Bronchus fibroblast of lung (primary cell): ENCODE results near the gene ATP2B3. TPM values are rescaled to one million over a fixed set of nuclear protein-coding genes. Genes with fewer than 3 reads are reported as not detected.

Experiments
- total RNA-seq: library from RNA; depleted of rRNA; stranded (reverse); fragments of >200 nt; gene quantifications from 2 replicates; pipeline ENCODE4 v1.2.3, GENCODE V29; 2015

ATP2B3 gene
- total RNA-seq: not detected in 2 replicates

DNA sequence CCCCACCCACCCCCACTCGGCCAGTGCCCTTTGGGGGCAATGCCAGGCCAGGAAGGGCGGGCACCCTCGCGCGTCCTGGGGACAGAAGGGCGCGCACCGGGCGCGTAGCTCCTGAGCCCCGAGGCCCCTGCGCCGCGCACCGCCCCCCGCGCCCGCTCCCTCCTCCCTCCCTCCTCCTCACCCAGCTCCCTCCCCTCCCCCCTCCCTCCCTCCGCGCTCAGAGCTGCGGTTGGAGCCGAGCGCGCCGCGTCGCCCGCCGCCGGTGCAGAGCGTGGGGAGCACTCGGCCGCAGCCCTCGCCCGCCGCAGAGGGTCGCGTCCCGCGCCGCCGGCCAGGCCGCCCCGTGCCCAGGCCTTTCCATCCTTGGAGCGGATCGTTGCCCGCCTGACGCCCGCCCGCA is at the start of gene ATP2B3:
ATP2B3 (plus strand) TSS at position 220 of the 400 bp plus-strand sequence. CDS start 18,606 bp downstream, outside the sequence.

DNA sequence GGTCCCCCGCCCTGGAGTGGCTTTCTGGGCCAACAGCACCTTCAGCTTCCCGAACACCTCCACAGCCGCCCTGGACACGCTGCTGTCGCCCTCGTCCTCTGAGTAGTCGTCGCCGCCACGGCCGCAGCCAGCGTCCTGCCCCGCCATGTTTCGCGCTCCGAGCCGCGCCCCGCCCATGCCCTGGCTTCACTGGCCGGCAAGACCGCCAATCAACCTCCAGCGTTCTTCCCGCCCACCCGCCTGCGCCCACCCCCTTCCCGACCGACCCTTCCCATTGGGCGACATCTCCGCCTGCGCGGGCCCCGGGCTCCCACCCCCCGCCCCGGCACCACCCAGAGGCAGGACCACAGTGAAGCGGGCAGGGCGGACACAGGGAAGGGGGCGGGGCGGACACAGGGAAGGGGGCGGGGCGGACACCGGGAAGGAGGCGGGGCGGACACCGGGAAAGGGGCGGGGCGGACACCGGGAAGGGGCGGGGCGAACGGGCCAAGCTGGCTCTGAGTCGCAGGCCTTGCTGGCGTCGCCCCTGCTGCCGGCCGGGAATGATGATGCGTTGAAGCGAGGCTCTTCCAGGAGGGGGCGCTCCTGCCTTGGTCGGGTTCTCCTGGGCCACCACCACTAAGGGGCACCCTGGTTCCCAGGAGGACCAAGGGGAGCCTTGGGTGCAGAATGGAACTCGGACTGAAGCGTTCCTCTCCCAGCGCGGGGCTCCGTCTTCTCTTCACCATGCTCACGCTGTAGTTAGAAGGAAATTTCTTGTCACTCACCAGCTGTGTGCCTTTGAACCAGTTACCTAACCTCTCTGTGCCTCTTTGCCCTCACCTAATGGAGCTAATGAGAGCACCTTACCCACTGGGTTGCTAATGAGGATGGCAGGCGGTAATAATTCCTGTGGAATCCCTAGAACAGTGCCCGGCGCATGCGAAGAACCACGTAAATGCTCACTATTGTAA is 46.8 kb upstream of the ATP2B3 start, which contains the start of gene HAUS7:
HAUS7 (minus strand) TSS at position 166 of the 953 bp plus-strand sequence; CDS start at position 147, 19 bp downstream.

GRCh38 chrX:153494541-153495361 is 22.7 kb upstream of the ATP2B3 start, which contains the start of gene BGN:
Gene BGN, plus strand, starts transcription at chrX:153494980. Its CDS starts 9,652 bp downstream, at chrX:153504632.

GRCh38 chrX:153598541-153599191 is 81.2 kb downstream of the ATP2B3 start, which contains the start of gene CCNQ:
Gene CCNQ, minus strand, starts transcription at chrX:153599139. Its CDS starts 66 bp downstream, at chrX:153599073.

Other genes with a start within 250 kb of the ATP2B3 start
- gene PNMA6F, start 195.9 kb upstream of the ATP2B3 start, total RNA-seq: not detected in 2 replicates
- gene ZNF275, start 183.5 kb upstream of the ATP2B3 start, total RNA-seq: 4.8 and 4.9 TPM in 2 replicates
- not detected in 2 replicates for gene PNMA6E, start 116.3 kb upstream of the ATP2B3 start, total RNA-seq
- 0.15 and 0.17 TPM in 2 replicates for gene ZFP92, start 106.2 kb upstream of the ATP2B3 start, total RNA-seq
- 0.84 TPM in 1 of 2 replicates, not detected in the other for gene TREX2, start 71.6 kb upstream of the ATP2B3 start, total RNA-seq
- gene HAUS7, start 47.1 kb upstream of the ATP2B3 start, total RNA-seq: 49.4 and 51.6 TPM in 2 replicates
- 14.0 TPM in 2 replicates for gene BGN, start 22.7 kb upstream of the ATP2B3 start, total RNA-seq
- 35.1 and 38.7 TPM in 2 replicates for gene CCNQ, start 81.5 kb downstream of the ATP2B3 start, total RNA-seq
- gene DUSP9, start 129.6 kb downstream of the ATP2B3 start, total RNA-seq: 0.34 and 0.45 TPM in 2 replicates
- 0.15 TPM in 1 of 2 replicates, not detected in the other for gene PNCK, start 156.2 kb downstream of the ATP2B3 start, total RNA-seq
- gene SLC6A8, start 170.3 kb downstream of the ATP2B3 start, total RNA-seq: 7.9 and 8.7 TPM in 2 replicates
- gene BCAP31, start 206.7 kb downstream of the ATP2B3 start, total RNA-seq: 84.3 and 104 TPM in 2 replicates
- 10.3 and 11.9 TPM in 2 replicates for gene ABCD1, start 207.2 kb downstream of the ATP2B3 start, total RNA-seq
- gene PLXNB3, start 246.6 kb downstream of the ATP2B3 start, total RNA-seq: 4.2 and 5.8 TPM in 2 replicates